NK-92 (cell line): ENCODE data around the gene PDS5A.
"Not testable (repeated sequence)": the region's sequence is repeated elsewhere in the genome, so short reads cannot be mapped to it uniquely, and the experiment has no call there.

Source experiments
- DNase-seq: peaks from one replicate; lab custom pipeline; 2025; ENCODE audit not compliant: unreplicated experiment; lab: John Stamatoyannopoulos, UW

The PDS5A gene

DNA sequence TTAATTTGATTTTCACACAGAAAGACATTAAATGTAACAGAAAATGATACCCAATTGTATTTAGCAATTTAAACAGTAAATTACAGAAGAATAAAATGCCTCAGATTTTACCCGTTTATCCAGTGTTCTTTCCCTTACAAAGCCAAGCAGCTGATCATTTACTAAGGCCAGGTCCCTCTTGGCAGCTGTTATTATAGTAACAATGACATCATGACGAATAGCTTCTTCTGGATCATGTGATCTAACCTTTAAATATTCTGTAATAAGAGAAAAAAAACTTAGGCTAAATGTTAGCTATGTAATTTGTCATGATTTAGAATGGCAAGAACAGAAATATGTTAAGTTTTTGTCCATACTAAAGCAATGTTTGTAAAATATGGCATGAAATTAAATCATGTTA lies 69.4 kb downstream of the PDS5A start:
- no peak for DNase-seq

DNA sequence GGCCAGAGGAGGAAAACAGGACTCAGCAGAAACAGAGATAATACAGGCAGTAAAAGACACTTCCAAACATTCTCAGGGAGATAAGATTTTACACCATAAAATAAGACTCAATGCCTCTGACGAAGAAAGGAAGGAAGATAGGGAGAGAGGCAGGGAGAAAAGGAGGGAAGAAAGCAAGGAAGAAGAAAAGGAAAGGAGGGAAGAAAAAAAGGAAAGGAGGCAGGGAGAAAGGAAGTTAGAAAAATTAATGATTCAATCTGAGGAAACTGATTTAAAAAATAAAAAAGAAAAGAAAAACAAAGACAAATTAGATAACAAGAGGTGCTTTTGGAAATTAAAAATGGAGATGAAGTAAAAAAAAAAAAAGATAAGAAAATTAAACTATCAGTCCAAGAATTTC lies 72.1 kb downstream of the PDS5A start:
- DNase-seq = no peak

DNA sequence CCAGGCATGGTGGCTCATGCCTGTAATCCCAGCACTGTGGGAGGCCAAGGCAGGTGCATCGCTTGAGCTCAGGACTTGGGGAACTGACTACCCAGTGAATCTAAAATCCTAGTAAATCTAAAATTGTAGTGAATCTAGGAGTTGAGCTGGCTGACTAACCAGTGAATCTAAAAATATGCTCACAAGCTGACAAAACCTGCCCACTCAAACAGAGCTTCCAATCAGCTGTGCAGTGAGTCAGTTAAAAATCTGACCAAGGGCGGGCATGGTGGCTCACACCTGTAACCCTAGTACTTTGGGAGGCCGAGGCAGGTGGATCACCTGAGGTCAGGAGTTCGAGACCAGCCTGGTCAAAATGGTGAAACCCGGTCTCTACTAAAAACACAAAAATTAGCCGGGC lies 72.7 kb downstream of the PDS5A start:
- DNase-seq = not testable (repeated sequence)

DNA sequence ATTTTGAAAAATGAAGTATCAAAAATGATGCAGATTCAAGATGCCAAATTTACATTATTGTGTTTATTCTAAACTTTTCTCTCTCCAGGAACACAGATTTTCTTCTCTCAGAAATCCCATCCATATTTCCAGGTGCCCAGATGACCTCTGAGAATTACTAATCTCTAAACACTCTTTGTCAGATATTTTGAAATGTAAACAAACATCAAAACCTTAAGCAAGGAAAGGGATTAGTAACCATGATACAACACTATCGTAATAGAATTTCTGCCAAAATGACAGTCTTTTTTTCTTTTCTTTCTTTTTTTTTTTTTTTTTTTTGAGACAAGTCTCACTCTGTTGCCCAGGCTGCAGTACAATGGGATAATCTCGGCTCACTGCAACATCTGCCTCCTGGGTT lies 76.7 kb downstream of the PDS5A start:
- no peak for DNase-seq

DNA sequence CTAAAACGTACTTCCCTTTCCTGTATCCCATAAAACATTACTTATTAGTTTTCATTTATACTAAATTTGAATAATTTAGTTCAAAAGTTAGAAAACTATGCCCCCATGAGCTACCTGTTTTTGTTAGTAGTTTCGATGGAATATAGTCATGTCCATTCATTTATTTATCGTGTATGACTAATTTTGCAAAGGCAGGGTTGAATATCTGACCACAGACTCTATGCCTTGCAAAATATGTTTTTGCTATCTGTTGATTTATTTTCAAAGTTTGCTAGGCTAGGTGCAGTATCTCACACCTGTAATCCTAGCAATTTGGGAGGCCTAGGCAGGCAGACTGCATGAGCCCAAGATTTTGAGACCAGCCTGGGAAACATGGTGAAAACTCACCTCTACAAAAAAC lies 78.4 kb downstream of the PDS5A start:
- DNase-seq = no peak

DNA sequence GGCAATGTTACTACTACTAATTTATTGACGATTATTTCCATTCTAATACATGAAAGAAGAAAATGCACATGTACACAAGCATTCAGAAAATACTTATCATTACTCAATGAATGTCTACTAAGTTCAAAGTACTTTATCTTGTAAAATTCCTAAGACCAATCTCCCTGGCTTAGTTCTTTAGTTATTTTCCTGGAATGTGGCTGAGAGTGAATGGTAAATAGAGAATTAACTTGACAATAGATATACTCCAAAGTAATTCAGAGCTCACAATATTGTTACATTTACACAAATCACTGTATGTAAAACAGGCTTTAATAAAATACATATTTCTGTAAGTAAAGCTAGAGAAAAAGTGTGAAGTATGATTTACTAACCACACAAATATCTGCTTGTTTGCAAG lies 79.7 kb downstream of the PDS5A start:
- no peak for DNase-seq

DNA sequence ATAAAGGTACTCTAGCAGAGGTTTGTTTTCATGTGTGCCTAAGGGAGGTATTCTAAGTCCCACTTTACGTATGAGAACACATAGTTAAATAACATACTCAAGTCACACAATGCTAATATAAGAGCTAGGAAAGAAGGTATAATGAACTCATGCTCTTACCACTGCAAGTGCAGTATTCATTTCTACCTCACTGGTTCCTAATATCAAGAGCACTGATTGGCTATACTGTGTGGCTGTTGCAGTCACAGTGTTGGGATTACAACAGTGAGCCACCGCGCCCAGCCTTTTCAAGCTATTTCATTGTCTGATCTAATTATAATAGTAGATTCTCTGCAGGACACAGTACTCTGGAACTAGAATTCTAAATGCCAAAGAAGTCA lies 84.0 kb downstream of the PDS5A start:
- no peak for DNase-seq

DNA sequence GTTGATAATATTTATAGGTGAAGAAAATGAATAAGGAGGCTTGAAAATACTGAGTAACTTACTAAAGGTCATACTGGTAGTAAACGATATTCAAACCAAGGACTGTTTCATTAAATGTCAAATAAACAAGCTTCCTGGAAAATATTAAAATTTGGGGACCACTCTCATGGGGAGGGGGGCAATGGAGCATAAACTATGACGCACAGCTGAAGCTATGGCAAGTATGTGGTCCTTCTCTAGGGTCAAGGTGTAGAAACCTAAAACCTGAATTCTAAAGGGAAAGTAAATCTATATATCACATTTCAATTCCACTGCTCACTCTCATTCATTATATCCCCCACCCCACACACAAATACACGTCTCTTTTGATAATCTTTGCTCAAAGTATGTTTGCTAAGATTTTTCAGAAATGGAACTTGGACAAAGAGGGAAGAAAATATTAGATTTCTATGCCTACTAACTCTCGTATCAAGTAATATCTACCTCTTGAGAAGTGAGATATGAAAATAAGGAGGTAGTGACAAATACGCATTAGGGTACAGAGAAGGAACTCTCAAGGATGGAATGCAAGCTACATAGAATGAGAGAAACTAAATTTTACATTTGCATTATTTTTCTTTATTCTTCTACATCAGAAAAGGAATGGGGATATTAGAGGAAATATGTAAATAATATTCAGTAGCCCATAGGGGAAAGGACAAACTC lies 84.6 kb downstream of the PDS5A start:
- no peak for DNase-seq

DNA sequence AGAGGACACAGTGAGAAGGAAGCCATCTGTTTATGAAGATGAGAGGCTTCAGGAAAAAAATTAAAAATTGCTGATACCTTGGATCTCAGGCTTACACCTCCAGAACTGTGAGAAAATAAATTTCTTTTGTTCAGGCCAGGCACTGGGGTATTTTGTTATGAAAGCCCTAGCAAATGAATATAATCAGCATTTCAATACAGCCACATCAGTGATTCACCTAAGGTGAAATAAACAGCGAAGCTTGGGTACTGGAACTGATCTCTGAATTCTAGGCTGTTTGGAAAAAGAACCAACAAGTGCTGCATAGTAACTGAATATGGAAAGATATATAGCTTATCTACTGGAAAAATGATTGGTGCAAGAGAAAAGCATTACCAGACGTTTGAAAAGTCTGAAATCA lies 88.5 kb downstream of the PDS5A start:
- no peak for DNase-seq

DNA sequence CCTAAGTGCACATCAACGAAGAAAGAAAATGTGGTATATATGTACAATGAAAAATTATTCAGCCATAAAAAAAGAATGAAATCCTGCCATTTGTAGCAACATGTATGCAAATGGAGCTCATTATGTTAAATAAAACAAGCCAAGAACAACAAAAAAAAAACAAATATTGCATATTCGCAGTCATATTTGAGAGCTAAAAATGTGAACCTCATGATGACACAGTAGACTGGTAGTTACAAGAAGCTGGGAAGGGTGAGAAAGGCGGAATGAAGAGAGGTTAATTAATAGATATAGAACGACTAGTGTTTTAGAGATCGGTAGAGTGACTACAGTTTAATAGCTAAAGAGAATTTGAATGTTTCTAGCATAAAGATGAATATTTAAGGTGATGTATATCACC lies 89.2 kb downstream of the PDS5A start:
- DNase-seq = no peak

DNA sequence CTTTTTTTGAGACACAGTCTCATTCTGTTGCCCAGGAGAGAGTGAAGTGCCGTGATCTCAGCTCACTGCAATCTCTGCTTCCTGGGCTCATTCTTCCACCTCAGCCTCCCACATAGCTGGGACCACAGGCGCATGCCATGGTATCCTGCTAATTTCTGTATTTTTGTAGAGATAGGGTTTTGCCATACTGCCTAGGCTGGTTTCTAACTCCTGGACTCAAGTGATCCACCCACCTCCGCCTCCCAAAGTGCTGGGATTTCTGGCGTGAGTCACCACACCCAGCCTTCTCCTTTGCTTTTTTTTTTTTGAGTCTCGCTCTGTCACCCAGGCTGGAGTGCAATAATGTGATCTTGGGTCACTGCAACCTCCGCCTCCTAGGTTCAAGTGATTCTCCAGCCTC lies 94.1 kb downstream of the PDS5A start:
- DNase-seq = no peak

DNA sequence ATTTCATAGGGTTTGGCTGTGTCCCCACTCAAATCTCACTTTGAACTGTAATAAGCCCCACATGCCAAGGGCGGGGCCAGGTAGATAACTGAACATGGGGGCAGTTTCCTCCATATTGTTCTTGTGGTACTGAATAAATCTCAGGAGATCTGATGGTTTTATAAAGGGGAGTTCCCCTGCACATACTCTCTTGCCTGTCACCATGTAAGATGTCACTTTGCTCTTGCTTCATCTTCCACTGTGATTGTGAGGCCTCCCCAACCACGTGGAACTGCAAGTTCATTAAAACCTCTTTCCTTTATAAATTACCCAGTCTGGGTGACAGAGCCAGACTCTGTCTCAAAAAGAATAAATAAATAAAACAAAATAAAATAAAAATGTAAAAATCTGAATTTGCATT lies 95.9 kb downstream of the PDS5A start:
- no peak for DNase-seq

DNA sequence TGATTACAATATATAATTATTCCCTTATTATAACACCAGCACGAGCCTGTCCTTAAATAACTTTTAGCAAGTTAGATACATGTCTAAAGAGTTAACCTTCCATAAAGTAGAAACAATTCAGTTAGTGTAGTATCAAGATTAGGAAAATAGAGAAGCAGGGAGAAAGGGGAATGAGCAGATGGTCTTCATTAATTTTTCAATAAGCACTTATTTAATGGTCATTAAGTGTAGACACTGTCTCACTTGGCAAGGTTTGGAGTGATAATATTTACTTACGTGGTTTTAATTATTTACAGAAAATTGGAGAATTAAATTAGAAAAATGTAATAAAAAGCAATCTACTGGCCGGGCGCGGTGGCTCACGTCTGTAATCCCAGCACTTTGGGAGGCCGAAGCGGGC lies 99.7 kb downstream of the PDS5A start:
- DNase-seq = no peak

DNA sequence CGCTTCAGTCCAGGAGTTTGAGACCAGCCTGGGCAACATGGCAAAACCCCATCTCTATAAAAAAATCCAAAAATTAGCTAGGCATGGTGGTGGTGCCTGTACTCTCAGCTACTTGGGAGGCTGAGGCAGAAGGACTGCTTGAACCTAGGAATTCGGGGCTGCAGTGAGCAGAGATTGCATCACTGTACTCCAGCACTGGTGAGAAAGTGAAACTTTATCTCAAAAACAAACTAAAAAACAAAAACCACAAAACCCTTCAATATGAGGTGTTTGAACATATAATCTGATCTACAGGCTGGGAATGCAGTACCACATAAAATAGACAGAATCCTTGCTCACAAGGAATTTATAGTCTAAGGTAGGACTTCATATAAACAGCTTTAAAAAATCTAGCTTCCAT lies 103.9 kb downstream of the PDS5A start:
- no peak for DNase-seq

DNA sequence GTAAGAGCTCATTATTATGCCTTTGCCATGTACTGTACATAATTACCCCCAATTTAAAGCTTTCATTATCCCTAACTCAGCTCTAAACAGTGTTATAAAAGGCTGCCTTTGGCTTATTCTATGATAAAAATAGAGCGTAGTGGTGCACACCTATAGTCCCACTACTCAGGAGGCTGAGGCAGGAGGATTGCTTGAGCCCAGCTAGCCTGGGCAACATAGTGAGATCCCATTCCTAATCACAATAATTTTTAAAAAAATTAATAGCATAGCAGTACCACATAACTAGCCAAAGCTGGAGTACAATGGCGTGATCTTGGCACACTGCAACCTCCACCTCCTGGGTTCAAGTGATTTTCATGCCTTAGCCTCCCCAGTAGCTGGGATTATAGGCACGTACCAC lies 112.4 kb downstream of the PDS5A start:
- no peak for DNase-seq

DNA sequence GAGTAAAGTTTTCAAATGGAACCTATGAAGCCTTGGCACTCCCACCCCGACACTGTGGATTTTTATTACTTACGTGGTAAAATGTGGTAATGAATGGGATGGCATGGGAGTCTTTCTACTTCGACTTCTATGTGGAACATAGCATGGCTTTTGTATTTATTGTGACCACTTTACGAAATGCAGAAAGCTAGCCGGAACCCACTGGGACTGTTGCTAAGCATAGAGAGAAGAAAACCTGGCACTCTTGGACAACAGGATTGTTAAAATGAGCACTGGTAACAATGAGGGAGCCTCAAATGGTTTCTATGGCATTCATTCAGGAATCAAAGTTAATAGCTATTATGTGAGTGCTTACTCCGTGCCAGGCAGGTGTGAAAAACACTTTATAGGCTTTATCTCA lies 113.3 kb downstream of the PDS5A start:
- DNase-seq = no peak

DNA sequence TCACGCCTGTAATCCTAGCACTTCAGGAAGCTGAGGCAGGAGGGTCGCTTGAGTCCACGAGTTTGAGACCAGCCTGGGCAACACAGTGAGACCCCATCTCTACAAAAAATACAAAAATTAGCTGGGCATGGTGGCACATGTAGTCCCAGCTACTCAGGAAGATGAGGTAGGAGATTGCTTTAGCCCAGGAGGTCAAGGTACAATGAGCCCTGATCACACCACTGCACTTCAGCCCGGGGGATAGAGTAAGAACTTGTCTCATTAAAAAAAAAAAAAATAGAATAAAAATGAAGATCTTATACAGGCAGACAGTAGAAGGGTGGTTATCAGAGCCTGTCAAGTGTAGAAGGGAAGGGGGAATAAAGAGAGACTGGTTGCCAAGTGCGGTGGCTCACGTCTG lies 116.9 kb downstream of the PDS5A start:
- no peak for DNase-seq

DNA sequence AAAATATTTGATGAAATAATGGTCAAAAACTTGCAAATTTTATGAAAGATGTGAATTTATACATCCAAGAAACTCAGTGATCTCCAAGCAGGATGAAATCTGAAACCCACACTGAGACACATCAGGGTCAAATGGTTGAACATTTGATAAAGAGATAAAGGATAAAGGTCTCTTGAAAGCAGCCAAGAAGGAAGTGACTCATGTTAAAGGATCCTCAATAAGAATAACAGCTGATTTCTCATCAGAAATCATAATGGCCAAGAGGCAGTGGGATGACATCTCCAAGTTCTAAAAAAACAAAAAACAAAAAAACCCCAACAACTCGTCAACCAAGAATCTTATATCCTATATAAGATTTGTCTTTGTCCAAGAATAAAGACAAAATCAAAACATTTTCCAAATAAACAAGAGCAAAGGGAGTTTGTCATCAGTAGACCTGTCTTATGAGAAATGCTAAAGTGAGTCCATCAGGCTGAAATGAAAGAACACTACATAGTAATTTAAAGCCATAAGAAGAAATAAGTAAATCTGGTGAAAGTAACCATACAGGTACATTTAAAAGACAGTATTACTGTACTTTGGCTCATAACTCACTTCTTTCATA lies 121.7 kb downstream of the PDS5A start:
- DNase-seq = no peak

DNA sequence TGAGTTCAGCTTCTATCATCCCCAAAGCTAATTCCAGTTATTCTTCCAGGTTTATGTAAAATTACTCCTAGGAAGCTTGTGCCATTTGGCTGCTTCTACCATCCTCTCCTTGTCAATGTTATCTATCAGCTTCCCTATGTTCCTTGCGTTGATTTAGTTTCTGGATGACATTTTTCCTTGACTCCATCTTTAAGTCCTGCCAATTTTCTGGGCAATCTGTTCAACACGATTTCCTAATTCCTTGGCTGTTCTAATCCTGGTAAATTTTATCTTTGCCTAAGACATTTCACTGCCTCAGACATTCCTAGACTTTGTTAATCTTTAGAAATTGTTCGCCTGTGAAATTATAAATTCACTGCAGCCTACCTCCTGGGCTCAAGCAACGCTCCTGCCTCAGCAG lies 125.1 kb downstream of the PDS5A start:
- DNase-seq = no peak

DNA sequence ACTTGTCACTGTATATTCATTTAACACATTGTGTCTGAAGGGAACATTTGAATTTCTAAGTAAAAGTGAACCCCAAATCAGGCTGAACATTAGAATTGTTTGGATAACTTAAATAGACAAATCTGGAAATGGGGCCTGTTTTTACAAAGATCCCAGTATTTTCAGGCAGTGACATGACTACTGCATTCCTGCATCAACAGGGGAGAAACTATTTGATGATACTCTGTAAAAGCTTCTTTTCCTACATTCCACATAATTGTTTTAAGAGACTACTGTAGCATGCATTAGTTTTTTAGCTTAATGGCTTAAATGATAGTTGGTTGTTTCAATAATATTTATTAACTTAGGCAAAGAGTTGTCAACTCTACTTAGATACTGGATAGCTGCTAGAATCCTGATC lies 127.0 kb downstream of the PDS5A start:
- DNase-seq = no peak

DNA sequence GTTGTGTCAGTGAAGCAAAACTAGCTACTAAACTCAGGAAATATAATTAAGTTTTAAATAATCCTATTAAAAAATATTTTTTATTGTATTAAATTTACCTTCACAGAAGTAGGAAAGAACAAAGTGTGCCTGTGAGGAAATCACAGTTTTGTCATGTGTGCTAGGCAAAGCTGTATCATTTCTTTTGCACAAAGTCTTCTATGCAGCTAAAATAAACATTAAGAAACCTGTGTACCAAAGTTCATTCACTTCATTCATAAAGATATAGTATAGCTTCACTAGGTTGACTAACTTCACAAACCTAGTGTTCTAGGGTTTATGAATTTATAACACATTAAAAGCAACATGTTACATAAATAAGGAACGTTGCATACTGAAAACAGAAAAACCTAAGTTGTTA lies 131.0 kb downstream of the PDS5A start:
- no peak for DNase-seq

DNA sequence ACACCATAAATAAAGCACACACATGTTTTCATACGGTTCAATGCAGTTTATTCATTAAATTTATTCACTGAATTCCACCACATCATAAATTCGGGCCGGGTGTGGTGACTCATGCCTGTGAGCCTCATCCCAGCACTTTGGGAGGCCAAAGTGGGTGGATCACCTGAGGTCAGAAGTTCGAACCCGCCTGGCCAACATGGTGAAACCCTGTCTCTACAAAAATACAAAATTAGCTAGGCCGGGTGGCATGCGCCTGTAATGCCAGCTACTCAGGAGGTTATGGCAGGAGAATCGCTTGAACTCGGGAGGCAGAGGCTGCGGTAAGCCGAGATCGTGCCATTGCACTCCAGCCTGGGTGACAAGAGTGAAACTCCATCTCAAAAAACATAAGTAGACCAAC lies 131.6 kb downstream of the PDS5A start:
- no peak for DNase-seq

DNA sequence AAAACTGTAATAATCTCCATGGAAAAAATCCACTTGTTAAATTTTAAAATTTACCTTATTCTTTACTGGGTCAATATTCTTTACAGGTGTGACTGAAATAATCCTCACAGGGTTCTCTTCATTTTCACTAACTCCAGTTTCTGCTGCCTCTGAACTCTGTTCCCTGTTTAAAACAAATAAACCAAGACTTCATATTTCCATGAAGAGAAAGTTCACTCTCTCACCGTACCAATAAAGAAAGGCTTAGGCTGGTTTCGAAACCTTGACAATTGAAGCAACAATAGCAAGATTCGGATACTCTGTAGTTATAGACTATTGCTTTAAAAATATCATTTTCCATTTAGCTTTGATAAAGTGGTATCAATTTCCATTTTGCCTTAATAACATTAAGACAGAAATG lies 135.8 kb downstream of the PDS5A start:
- no peak for DNase-seq
